CD4-positive, alpha-beta T cell treated with Interleukin-12 subunit alpha and Interleukin-12 subunit beta, for 1 hour (primary cell): Measurements from ENCODE around the gene GAD1.

ENCODE experiments used
- DNase-seq: peaks from one replicate; pipeline ENCODE4 v3.0.0-alpha.2; 2020

The GAD1 gene

GRCh38 chr2:170816504-170817092, at the start of gene GAD1:
GAD1 (plus strand) TSS chr2:170816887; CDS start chr2:170818592, 1,705 bp downstream.
- DNase-seq: peak; percentile 55

DNA sequence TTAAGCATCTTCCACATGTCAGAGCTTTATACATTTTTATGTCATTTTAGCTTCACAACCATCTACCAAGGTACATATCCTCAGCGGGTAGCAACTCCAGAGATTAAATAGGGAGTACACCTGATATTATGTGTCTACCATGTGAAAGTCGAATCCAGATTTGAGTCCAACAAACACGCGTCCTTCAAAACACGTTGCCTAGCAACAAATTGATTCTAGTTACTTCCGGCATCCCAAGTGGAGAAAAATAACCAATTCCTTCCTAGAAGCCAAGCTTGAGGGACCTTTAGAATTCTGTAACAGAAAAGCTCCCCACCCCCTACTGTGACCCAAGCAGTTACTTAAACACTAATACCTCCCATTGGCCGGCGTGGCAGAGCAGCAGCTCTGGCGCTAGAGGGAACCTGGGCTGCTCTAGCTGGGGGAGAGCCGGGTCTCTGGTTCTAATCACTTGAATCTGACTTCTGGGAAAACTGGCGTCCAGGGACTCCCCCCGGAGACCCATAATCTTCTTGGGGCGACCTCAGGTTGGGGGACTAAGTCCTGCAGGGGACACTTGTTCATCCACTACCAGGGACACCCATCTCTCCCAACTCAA, 46.6 kb upstream of the GAD1 start, which contains the start of gene ERICH2:
ERICH2 (plus strand) TSS at position 371 of the 598 bp plus-strand sequence. CDS start 304 bp downstream, outside the sequence.
- peak; percentile 40 for DNase-seq

GRCh38 chr2:170770606-170771420, 45.9 kb upstream of the GAD1 start:
- DNase-seq: peak; percentile 79

DNA sequence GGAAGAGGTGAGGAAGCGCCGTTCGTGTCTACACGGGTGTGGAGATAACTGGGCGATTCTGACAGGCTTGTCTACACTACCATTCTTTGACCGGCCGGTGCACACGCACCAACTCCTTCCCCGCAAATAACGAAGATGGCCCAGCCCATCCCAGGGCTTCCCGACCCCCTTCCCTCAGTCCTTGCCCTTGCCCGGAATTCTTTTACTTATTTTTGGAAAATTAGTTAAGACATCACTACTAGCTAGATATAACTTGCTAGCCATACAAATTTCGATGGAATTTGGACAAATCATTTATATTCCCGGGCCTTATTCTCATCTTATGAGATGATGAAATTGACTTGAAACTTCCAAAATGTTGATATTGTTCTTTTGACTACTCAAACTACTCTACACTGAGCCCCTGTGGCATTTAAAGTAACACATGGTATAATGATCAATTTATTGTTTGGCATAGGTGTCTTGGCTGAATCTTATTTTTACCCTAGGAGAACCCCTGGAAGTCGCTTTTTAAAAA, 45.2 kb upstream of the GAD1 start:
- DNase-seq: no peak

DNA sequence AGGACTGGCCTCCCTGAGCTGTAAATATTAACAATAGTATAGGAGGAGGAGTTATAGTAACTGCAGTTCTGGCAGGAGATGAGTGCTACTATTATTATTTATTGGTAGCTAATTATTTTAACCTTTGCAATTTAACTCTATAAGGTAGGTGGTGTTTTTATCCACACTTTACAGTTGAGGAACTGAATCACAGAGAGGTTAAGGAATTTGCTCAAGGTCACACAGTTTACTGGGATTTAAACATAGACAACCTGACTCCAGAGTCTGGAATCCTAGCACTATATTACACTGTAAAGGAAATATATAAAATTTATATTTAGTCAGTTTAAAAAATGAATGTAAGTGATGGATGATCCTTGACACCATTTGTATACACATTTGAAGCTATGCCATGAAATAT, 44.4 kb upstream of the GAD1 start:
- no peak for DNase-seq

DNA sequence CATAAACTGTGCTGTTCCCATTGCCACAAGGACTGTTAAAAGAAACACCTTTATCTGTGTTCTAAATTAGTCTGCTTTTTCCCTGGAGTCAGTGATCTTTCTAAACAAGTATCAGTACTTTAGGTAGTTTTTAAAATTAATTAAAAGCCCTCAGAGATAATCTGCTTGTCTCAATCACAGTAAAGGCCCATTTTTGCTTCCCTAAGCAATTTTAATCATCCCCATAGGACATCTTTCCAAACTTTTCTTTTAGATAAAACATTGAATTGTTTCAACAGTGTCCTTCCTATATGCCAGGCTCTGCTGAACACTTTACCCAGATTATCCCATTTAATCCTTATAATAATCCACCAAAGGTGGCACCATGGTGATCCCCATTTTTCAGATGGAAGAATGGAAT, 42.6 kb upstream of the GAD1 start:
- no peak for DNase-seq

GRCh38 chr2:170778900-170779299, 37.8 kb upstream of the GAD1 start:
- no peak for DNase-seq

DNA sequence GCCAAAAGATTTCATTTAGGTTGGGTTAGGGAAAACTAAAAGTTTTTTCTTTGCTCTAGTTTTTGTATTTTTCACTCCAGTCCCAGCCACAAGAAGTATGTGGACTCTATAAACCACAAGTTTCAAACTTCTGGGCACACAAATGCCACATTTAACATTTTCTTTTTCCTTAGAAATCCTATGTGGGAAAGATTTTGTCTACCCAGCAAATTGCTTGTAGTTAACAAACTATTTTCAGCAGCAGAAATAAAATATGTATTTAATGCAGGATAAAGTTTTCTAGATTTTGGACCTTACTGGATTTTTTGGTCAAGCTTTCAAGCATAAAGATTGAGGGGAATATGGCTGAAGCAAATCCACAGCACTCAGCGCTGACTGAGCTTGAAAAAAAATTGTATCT, 37.4 kb upstream of the GAD1 start:
- DNase-seq: no peak

DNA sequence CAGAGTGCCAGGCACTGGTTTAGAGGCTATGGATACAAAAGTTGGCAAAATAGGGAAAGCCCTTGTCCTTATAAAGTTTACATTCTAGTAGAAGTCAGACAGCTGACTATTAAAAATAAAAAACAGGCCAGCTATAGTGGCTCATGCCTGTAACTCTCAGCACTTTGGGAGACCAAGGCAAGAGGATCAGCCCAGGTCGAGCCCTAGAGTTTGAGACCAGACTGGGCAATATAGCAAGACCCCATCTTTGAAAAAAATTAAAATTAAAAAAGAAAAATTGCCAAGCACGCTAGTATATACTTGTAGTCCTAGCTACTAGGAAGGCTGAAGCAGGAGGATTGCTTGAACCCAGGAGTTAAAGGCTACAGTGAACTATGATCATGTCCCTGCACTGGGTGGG, 34.0 kb upstream of the GAD1 start:
- no peak for DNase-seq

GRCh38 chr2:170783549-170783948, 33.1 kb upstream of the GAD1 start:
- no peak for DNase-seq

- DNase-seq: no peak
Measured at GRCh38 chr2:170798996-170799395, 17.7 kb upstream of the GAD1 start.

DNA sequence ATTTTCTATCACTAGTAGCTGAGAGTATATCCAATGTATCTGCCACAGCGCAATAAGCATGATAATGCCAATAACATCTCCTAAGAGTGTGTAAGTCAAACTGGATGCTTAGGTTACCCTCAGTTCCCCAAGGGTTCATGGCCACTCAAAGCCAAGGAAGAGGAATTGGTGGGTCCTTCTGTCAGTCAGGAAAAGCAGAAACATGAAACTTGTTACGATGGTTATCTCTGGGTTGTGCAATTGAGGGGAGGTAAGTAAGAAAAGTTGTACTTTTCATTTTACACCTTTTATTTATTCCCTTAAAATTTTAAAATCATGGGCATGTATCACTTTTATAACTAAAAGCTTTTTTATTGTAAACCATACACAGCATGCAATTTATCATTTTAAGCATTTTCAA, 10.1 kb upstream of the GAD1 start:
- DNase-seq: no peak

DNA sequence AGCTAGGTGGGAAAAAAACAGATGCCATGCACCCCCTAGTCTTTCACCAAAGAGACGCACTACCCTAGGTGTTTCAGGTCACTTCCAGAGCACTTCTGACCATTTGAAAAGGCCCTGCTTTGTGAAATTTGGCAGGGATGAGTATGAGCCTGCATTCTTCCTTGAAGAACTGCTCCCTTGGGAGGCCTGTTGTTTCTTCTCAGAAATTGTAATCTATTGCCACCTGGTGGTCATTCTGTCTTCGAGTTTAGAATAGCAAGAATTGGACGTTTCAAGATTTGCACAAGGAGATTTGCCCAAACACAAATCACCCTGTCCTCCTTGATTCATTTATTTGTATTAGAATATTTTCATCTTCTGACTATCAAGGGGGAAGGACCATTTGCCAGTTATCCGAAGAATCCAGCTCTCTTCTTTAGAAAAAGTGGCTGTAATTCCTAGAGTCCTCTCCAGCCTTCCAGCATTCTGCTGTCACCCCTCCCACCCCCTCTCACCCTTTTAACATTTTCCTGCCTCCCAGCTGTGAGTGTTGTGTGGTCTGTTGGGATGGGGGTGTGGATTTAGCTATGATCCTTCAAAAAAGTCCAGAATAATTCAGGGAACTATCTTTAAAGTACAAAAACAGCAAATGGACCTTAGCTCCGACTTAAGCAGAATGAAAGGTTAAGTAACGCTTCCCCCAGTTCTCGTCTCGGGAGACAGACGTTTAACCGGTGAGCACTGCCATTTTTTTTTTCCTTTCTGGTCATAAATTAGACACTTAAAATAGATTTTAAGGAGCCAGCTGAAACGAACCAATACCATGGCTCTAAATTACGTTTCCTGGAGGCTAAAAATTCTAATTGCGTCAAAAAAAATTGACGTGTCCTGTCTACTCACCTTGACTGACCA, 3.7 kb upstream of the GAD1 start:
- peak; percentile 62 for DNase-seq

GRCh38 chr2:170813611-170814532, 2.8 kb upstream of the GAD1 start:
- no peak for DNase-seq

GRCh38 chr2:170814533-170815230, 2.0 kb upstream of the GAD1 start:
- no peak for DNase-seq

DNA sequence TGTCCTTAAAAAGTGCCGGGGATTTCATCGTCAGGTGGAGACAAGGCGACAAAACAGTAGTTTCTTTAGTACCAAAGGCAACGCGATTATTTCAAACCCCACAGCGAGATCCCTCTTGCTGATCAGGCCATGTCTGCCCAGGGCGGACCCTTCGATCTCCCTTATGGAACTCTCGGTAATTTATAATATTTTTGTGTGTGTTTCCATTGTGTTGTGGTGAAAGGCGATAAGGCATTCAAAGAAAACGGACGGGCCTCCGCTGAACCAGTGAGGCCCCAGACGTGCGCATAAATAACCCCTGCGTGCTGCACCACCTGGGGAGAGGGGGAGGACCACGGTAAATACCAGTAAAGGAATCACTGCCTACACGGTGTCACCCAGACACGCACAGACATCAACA, 1.4 kb upstream of the GAD1 start:
- no peak for DNase-seq

DNA sequence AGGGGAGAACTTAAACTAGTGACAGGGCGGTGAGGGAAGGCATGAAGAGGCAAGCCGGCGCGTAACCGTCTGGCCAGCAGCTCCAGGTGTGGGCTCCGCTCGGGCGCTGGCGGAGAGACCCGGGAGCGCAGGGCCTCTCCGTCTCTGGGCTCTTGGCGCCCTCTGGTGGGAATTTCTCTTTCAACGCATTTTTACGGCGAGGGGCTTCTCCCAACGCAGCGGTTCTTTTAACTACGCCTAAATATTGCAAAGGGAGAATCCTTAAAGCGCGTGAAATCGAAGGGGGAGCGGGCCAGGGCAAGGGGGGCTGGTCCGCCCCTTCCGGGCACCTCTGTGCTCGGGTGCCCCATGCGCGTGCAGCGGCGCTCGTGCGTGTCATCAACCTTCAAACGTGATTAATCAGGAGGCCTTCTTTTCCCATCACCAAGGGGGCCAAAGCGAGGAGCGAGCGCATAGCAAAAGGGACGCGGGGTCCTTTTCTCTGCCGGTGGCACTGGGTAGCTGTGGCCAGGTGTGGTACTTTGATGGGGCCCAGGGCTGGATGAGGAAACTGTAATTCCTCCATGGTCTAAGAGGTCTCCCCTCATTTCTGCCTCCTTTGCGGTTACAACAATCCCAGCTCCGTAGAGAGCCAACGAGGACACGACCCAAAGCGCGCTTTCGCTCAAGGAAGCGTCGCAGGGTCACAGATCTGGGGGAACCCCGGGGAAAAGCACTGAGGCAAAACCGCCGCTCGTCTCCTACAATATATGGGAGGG, 762 bp upstream of the GAD1 start:
- peak; percentile 68 for DNase-seq

DNA sequence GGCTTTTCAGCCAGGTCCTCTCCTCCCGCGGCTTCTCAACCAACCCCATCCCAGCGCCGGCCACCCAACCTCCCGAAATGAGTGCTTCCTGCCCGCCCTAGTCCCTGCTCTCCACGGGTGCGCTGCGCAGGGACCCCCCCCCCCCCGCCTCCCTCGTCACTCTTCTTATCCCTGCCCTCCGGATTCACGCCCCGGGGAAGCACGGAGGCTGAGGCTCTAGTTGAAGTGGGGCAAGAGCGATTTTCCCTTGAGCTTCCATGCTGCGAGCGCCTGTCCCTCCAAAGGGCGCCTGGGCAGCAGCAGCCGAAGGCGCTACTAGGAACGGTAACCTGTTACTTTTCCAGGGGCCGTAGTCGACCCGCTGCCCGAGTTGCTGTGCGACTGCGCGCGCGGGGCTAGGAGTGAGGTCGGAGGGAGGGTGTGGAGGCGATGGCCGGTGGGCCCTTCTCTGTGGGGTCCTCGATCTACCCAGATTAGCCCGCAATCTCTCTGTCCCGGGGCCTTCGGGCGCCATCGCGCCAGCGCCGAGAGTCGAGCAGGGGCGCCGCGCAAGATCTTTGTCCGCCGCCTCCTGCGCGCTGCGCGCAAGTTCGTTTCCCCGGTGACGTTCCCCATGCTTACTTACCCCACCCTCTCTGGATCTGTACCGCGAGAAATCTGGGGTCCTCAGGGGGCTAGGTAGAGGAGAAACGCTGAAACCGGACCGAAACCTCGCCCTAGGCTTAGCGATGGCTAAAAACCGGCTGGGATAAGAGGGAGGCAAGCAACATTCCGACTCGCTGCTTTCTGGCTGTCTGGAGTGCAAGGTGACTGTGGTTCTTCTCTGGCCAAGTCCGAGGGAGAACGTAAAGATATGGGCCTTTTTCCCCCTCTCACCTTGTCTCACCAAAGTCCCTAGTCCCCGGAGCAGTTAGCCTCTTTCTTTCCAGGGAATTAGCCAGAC, 677 bp downstream of the GAD1 start:
- DNase-seq: no peak
